Smooth muscle cell (in vitro differentiated cells): Measurements from ENCODE around the gene EIF3J. TPM values are rescaled to one million over a fixed set of nuclear protein-coding genes. Genes with fewer than 3 reads are reported as not detected.

Experiments
- DNase-seq: peaks from one replicate; lab custom pipeline; 2025; ENCODE audit not compliant: unreplicated experiment; lab: John Stamatoyannopoulos, UW
- H2AFZ ChIP-seq: fragments of 200-600 bp; sonication (generic); 2 replicates; pipeline ENCODE4 v1.6.0; 2016; ENCODE audit warnings: antibody characterized with exemption, low read depth, mild to moderate bottlenecking
- H3F3A ChIP-seq: fragments of 200-600 bp; sonication (generic); 2 replicates; pipeline ENCODE4 v1.6.0; 2017; ENCODE audit warnings: antibody characterized with exemption, low read depth
- H3K27ac ChIP-seq: fragments of 200-600 bp; sonication (generic); 2 replicates; pipeline ENCODE4 v1.5.1; 2016; ENCODE audit warnings: low read depth, mild to moderate bottlenecking
- H3K27me3 ChIP-seq: fragments of 200-600 bp; sonication (generic); 2 replicates; pipeline ENCODE4 v1.6.1; 2016; ENCODE audit warnings: low read depth, mild to moderate bottlenecking
- H3K36me3 ChIP-seq: fragments of 200-600 bp; sonication (generic); 2 replicates; pipeline ENCODE4 v1.5.1; 2016; ENCODE audit warnings: low read depth
- H3K4me1 ChIP-seq: fragments of 200-600 bp; sonication (generic); 2 replicates; pipeline ENCODE4 v1.5.1; 2016; ENCODE audit warnings: low read depth
- H3K4me2 ChIP-seq: fragments of 200-600 bp; sonication (generic); 2 replicates; pipeline ENCODE4 v1.6.0; 2016; ENCODE audit warnings: mild to moderate bottlenecking
- H3K4me3 ChIP-seq: fragments of 200-600 bp; sonication (generic); 2 replicates; pipeline ENCODE4 v1.5.1; 2016; ENCODE audit warnings: mild to moderate bottlenecking
- H3K79me2 ChIP-seq: fragments of 200-600 bp; sonication (generic); 2 replicates; pipeline ENCODE4 v1.6.0; 2016; ENCODE audit warnings: low read depth, mild to moderate bottlenecking
- H3K9ac ChIP-seq: fragments of 200-600 bp; sonication (generic); 2 replicates; pipeline ENCODE4 v1.6.0; 2016; ENCODE audit warnings: low read depth
- H3K9me3 ChIP-seq: fragments of 200-600 bp; sonication (generic); replicated peaks from 2 replicates; pipeline ENCODE4 v1.5.1; 2016; ENCODE audit warnings: low read depth
- H4K20me1 ChIP-seq: fragments of 200-600 bp; sonication (generic); 2 replicates; pipeline ENCODE4 v1.6.0; 2016; ENCODE audit warnings: low read depth
- CTCF ChIP-seq: fragments of 200-600 bp; sonication (generic); IDR thresholded peaks from 2 replicates; pipeline ENCODE4 v1.5.1; 2017; ENCODE audit warnings: borderline replicate concordance, mild to moderate bottlenecking, antibody characterized with exemption; ENCODE audit not compliant: insufficient read depth, poor library complexity, severe bottlenecking
- WGBS: methylation state at CpG from one replicate; pipeline ENCODE4 v1.1.7; 2016; ENCODE audit warnings: low lambda C conversion rate; 5-methylcytosine and 5-hydroxymethylcytosine counted together
- polyA plus RNA-seq: library from polyadenylated mRNA; unstranded; fragments of >200 nt; fragmentation: Nextera tagmentation; extraction: Ambion mirVana; gene quantifications from 2 replicates; pipeline ENCODE4 v1.2.1, GENCODE V29; 2016
- total RNA-seq: library from RNA; depleted of rRNA; stranded (reverse); fragments of >200 nt; gene quantifications from 2 replicates; pipeline ENCODE4 v1.2.3, GENCODE V29; 2014

EIF3J gene
- total and polyA plus RNA-seq, 2 experiments from 2014 or later, result 28.7 to 62.3 TPM

- 91% methylated on average over 2 of the region's 2 CpGs for WGBS
- no peak overlapping the region for H3K4me2 ChIP-seq
- H3K4me1 ChIP-seq, result no peaks in the 10 kb centered on the region
- DNase-seq, result no peak
- no peaks in the 10 kb centered on the region for H3K9me3 ChIP-seq
- no peak for TF ChIP-seq CTCF
- H2AFZ ChIP-seq, result no peak overlapping the region
- H3K4me3 ChIP-seq, result no peak overlapping the region
- H3K27me3 ChIP-seq, result no peaks in the 10 kb centered on the region
- no peak overlapping the region for H3K27ac ChIP-seq
- H3K9ac ChIP-seq, result no peak overlapping the region
- no peaks in the 10 kb centered on the region for H3F3A ChIP-seq
- peaks cover 15% of the 10 kb centered on the region for H3K36me3 ChIP-seq
- no peaks in the 10 kb centered on the region for H3K79me2 ChIP-seq
- no peaks in the 10 kb centered on the region for H4K20me1 ChIP-seq
These were observed 66.2 kb downstream of the EIF3J start for GRCh38 chr15:44603126-44603525.

- TF ChIP-seq CTCF, result no peak
- no peaks in the 10 kb centered on the region for H3K27me3 ChIP-seq
- no peaks in the 10 kb centered on the region for H3K4me1 ChIP-seq
- WGBS, result 96% methylated on average over 1 of the region's 1 CpG
- H3K4me3 ChIP-seq, result no peak overlapping the region
- no peak overlapping the region for H2AFZ ChIP-seq
- peaks cover 19% of the 10 kb centered on the region for H3K36me3 ChIP-seq
- H3K79me2 ChIP-seq, result no peaks in the 10 kb centered on the region
- H4K20me1 ChIP-seq, result no peaks in the 10 kb centered on the region
- H3K9me3 ChIP-seq, result no peaks in the 10 kb centered on the region
- H3K9ac ChIP-seq, result no peak overlapping the region
- H3K4me2 ChIP-seq, result no peak overlapping the region
- H3K27ac ChIP-seq, result no peak overlapping the region
- DNase-seq, result no peak
- no peaks in the 10 kb centered on the region for H3F3A ChIP-seq
These were observed 69.8 kb downstream of the EIF3J start for GRCh38 chr15:44606740-44607139.

Other genes starting within 250 kb of the EIF3J start
- gene GOLM2, start 248.4 kb upstream of the EIF3J start, total RNA-seq, result 114 and 147 TPM in 2 replicates
- gene GOLM2, start 248.4 kb upstream of the EIF3J start, polyA plus RNA-seq, result 53.2 and 66.2 TPM in 2 replicates
- 83.9 and 100 TPM in 2 replicates for gene CTDSPL2, start 109.5 kb upstream of the EIF3J start, total RNA-seq
- 14.8 and 15.6 TPM in 2 replicates for gene CTDSPL2, start 109.5 kb upstream of the EIF3J start, polyA plus RNA-seq
- 48.6 and 84.4 TPM in 2 replicates for gene SPG11, start 126.5 kb downstream of the EIF3J start, total RNA-seq
- 16.2 and 17.1 TPM in 2 replicates for gene SPG11, start 126.5 kb downstream of the EIF3J start, polyA plus RNA-seq
- gene PATL2, start 174.2 kb downstream of the EIF3J start, total RNA-seq, result not detected in 2 replicates
- gene PATL2, start 174.2 kb downstream of the EIF3J start, polyA plus RNA-seq, result not detected in 2 replicates
- gene B2M, start 174.4 kb downstream of the EIF3J start, total RNA-seq, result 1,861 and 2,004 TPM in 2 replicates
- 1,723 and 2,067 TPM in 2 replicates for gene B2M, start 174.4 kb downstream of the EIF3J start, polyA plus RNA-seq
- 4.8 and 5.3 TPM in 2 replicates for gene TRIM69, start 199.4 kb downstream of the EIF3J start, total RNA-seq
- gene TRIM69, start 199.4 kb downstream of the EIF3J start, polyA plus RNA-seq, result 2.2 and 4.2 TPM in 2 replicates